HepG2 (cell line): Measurements from ENCODE around the gene DHRS1. TPM values are rescaled to one million over a fixed set of nuclear protein-coding genes. Genes with fewer than 3 reads are reported as not detected.

ENCODE experiments used
- ADNP ChIP-seq: sonication (generic); formaldehyde crosslinking; IDR thresholded peaks from 2 replicates; pipeline ENCODE4 v1.4.0; 2020; ENCODE audit warnings: missing genetic modification reagents
- CREB1 ChIP-seq, 2 experiments: fragments of 450-650 bp in 1 of 2; IDR thresholded peaks; 2 replicates each; pipeline ENCODE4 v1.6.1; 2016 to 2017; ENCODE audit warnings: control low read depth in 1 of 2, mild to moderate bottlenecking in 1 of 2, missing compliant biosample characterization in 1 of 2, missing genetic modification characterization in 1 of 2
- FIP1L1 ChIP-seq: fragments of 200-400 bp; formaldehyde crosslinking; IDR thresholded peaks from 2 replicates; pipeline ENCODE4 v1.6.1; 2018; ENCODE audit warnings: low read depth, mild to moderate bottlenecking, low read length, moderate library complexity, borderline replicate concordance; ENCODE audit not compliant: insufficient read depth
- HNRNPK ChIP-seq: fragments of 200-400 bp; formaldehyde crosslinking; IDR thresholded peaks from 2 replicates; pipeline ENCODE4 v1.6.1; 2018; ENCODE audit warnings: low read length, low read depth, moderate library complexity, mild to moderate bottlenecking; ENCODE audit not compliant: poor library complexity, severe bottlenecking
- HOXA9 ChIP-seq: sonication (generic); formaldehyde crosslinking; IDR thresholded peaks from 2 replicates; pipeline ENCODE4 v1.8.1; 2022; ENCODE audit warnings: missing genetic modification reagents, mild to moderate bottlenecking, moderate library complexity, borderline replicate concordance
- MAF1 ChIP-seq: sonication (generic); formaldehyde crosslinking; IDR thresholded peaks from 2 replicates; pipeline ENCODE4 v1.5.0; 2020; ENCODE audit warnings: missing genetic modification reagents, borderline replicate concordance
- MED1 ChIP-seq: sonication (generic); formaldehyde crosslinking; IDR thresholded peaks from 2 replicates; pipeline ENCODE4 v1.4.0; 2020; ENCODE audit warnings: missing genetic modification reagents
- MEF2D ChIP-seq: sonication (generic); formaldehyde crosslinking; IDR thresholded peaks from 2 replicates; pipeline ENCODE4 v1.5.1; 2020; ENCODE audit warnings: mild to moderate bottlenecking, missing genetic modification reagents
- MTF2 ChIP-seq: sonication (generic); formaldehyde crosslinking; IDR thresholded peaks from 2 replicates; pipeline ENCODE4 v1.5.0; 2020; ENCODE audit warnings: missing genetic modification reagents, borderline replicate concordance
- REPIN1 ChIP-seq: sonication (generic); formaldehyde crosslinking; IDR thresholded peaks from 2 replicates; pipeline ENCODE4 v1.8.0; 2022; ENCODE audit warnings: missing genetic modification reagents, low read depth, mild to moderate bottlenecking, borderline replicate concordance
- TCF12 ChIP-seq, 2 experiments: fragments of 450-650 bp in 1 of 2; sonication (generic) in 1 of 2; formaldehyde crosslinking in 1 of 2; IDR thresholded peaks; 2 replicates each; pipeline versions ENCODE4 v1.6.1 to v1.8.0; 2017 to 2022; ENCODE audit warnings: antibody characterized with exemption in 1 of 2, mild to moderate bottlenecking in 1 of 2, missing genetic modification reagents in 1 of 2, moderate library complexity in 1 of 2
- TSC22D2 ChIP-seq: sonication (generic); formaldehyde crosslinking; IDR thresholded peaks from 2 replicates; pipeline ENCODE4 v1.5.1; 2020; ENCODE audit warnings: missing genetic modification reagents, mild to moderate bottlenecking, borderline replicate concordance
- ZNF34 ChIP-seq: sonication (generic); formaldehyde crosslinking; IDR thresholded peaks from 2 replicates; pipeline ENCODE4 v1.4.0; 2020; ENCODE audit warnings: mild to moderate bottlenecking, missing genetic modification reagents, borderline replicate concordance
- ZNF550 ChIP-seq: sonication (generic); formaldehyde crosslinking; IDR thresholded peaks from 2 replicates; pipeline ENCODE4 v1.4.0; 2020; ENCODE audit warnings: mild to moderate bottlenecking, missing genetic modification reagents, borderline replicate concordance
- ZNF768 ChIP-seq: sonication (generic); formaldehyde crosslinking; IDR thresholded peaks from 2 replicates; pipeline ENCODE4 v1.4.0; 2020; ENCODE audit warnings: missing genetic modification reagents
- polyA plus RNA-seq, 8 experiments: library from polyadenylated mRNA; depleted of rRNA in 3 of 8; stranded (reverse) in 7 of 8; unstranded in 1 of 8; fragments of >200 nt; fragmentation: Illumina TruSeq in 4 of 8; extraction: Trizol in 4 of 8; gene quantifications; 2 replicates each; pipeline versions ENCODE4 v1.2.1 to v1.2.3, GENCODE V29; 2011 to 2016; ENCODE audit warnings: low read depth in 4 of 8, missing spikeins in 1 of 8, mixed read lengths in 1 of 8; ENCODE audit not compliant: insufficient read depth in 1 of 8
- total RNA-seq, 5 experiments: library from RNA; depleted of rRNA; stranded (reverse); fragments of >200 nt; fragmentation: Illumina TruSeq; extraction: Trizol; gene quantifications; 2 replicates each; pipeline ENCODE4 v1.2.3, GENCODE V29; 2016; ENCODE audit warnings: low read depth in 1 of 5
- TF ChIP-seq, protein P1 (sequence below): sonication (generic); formaldehyde crosslinking; IDR thresholded peaks from 2 replicates; pipeline ENCODE4 v1.5.0; 2020; ENCODE audit warnings: missing genetic modification reagents, mild to moderate bottlenecking, borderline replicate concordance
- TF ChIP-seq, protein P2 (sequence below): sonication (generic); formaldehyde crosslinking; IDR thresholded peaks from 2 replicates; pipeline ENCODE4 v1.5.0; 2020; ENCODE audit warnings: mild to moderate bottlenecking, missing genetic modification reagents
- TF ChIP-seq, protein P3 (sequence below): sonication (generic); formaldehyde crosslinking; IDR thresholded peaks from 2 replicates; pipeline ENCODE4 v1.5.1; 2020; ENCODE audit warnings: mild to moderate bottlenecking, missing genetic modification reagents, borderline replicate concordance
- TF ChIP-seq, protein P4 (sequence below): sonication (generic); formaldehyde crosslinking; IDR thresholded peaks from 2 replicates; pipeline ENCODE4 v1.4.0; 2020; ENCODE audit warnings: mild to moderate bottlenecking, missing genetic modification reagents
- TF ChIP-seq, protein P5 (sequence below): IDR thresholded peaks from 2 replicates; pipeline ENCODE4 v1.6.1; 2016

Gene DHRS1
- total and polyA plus RNA-seq, 2 of the 13 experiments (the other 11 are each of a cell fraction or from before 2014, with no cell fraction given), result 49.8 to 60.8 TPM

DNA sequence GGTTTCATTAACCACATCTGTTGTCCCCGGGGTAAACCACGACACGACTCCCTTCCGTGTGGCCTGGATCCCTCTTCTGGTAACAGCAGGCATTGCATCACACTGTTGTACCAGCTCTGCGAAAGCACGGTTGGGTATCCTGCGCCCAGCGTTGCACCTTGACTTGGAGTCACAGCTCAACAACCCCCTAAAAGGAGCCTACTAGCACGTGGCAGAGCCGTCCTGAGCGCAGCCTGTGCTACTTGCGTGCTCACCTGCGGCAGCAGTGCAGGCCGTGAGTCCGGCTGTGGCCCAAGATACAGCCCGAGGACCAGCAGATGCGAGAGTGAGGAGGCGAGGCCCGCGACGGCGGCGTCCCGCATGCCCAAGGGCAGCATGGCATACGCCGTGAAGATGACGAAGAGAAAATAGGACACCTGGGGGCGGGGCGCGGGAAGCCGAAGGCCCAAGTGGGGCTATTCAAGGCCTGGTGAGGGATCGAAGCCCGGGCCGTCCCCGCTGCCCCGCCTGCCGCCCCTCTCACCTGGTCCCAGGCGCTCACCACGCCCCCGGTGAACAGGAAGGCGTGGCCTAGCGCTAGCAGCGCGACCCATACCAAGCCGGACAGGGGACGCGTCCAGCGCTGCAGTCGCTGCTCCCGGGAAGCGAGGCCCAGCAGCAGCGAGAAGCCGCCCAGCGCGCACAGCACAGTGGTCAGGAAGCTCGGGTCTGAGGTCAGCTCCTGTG is 32.9 kb upstream of the DHRS1 start (continued):
- TF ChIP-seq, protein P1, sequence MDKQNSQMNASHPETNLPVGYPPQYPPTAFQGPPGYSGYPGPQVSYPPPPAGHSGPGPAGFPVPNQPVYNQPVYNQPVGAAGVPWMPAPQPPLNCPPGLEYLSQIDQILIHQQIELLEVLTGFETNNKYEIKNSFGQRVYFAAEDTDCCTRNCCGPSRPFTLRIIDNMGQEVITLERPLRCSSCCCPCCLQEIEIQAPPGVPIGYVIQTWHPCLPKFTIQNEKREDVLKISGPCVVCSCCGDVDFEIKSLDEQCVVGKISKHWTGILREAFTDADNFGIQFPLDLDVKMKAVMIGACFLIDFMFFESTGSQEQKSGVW (CRISPR knock-in tag), result no peak; the same call in 1 of the 2 replicates
- no peak for TF ChIP-seq MAF1 (CRISPR knock-in tag)
- TF ChIP-seq ZNF34 (CRISPR knock-in tag), result peak; percentile 100
- peak; percentile 100 for TF ChIP-seq MTF2 (CRISPR knock-in tag)
- TF ChIP-seq TCF12 (IDR thresholded peaks at IDR 0.05), result no peak
- TF ChIP-seq TCF12 (CRISPR knock-in tag; IDR thresholded peaks at IDR 0.05), result no peak; the same call in 1 of the 2 replicates
- no peak; the same call in 1 of the 2 replicates for TF ChIP-seq MED1 (CRISPR knock-in tag)
- TF ChIP-seq, protein P2, sequence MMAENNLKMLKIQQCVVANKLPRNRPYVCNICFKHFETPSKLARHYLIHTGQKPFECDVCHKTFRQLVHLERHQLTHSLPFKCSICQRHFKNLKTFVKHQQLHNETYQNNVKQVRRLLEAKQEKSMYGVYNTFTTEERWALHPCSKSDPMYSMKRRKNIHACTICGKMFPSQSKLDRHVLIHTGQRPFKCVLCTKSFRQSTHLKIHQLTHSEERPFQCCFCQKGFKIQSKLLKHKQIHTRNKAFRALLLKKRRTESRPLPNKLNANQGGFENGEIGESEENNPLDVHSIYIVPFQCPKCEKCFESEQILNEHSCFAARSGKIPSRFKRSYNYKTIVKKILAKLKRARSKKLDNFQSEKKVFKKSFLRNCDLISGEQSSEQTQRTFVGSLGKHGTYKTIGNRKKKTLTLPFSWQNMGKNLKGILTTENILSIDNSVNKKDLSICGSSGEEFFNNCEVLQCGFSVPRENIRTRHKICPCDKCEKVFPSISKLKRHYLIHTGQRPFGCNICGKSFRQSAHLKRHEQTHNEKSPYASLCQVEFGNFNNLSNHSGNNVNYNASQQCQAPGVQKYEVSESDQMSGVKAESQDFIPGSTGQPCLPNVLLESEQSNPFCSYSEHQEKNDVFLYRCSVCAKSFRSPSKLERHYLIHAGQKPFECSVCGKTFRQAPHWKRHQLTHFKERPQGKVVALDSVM (CRISPR knock-in tag), result no peak
- TF ChIP-seq, protein P3, sequence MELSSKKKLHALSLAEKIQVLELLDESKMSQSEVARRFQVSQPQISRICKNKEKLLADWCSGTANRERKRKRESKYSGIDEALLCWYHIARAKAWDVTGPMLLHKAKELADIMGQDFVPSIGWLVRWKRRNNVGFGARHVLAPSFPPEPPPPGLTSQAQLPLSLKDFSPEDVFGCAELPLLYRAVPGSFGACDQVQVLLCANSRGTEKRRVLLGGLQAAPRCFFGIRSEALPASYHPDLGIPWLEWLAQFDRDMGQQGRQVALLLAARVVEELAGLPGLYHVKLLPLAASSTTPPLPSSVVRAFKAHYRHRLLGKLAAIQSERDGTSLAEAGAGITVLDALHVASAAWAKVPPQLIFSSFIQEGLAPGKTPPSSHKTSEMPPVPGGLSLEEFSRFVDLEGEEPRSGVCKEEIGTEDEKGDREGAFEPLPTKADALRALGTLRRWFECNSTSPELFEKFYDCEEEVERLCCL (CRISPR knock-in tag), result no peak; the same call in 1 of the 2 replicates
- TF ChIP-seq, protein P4, sequence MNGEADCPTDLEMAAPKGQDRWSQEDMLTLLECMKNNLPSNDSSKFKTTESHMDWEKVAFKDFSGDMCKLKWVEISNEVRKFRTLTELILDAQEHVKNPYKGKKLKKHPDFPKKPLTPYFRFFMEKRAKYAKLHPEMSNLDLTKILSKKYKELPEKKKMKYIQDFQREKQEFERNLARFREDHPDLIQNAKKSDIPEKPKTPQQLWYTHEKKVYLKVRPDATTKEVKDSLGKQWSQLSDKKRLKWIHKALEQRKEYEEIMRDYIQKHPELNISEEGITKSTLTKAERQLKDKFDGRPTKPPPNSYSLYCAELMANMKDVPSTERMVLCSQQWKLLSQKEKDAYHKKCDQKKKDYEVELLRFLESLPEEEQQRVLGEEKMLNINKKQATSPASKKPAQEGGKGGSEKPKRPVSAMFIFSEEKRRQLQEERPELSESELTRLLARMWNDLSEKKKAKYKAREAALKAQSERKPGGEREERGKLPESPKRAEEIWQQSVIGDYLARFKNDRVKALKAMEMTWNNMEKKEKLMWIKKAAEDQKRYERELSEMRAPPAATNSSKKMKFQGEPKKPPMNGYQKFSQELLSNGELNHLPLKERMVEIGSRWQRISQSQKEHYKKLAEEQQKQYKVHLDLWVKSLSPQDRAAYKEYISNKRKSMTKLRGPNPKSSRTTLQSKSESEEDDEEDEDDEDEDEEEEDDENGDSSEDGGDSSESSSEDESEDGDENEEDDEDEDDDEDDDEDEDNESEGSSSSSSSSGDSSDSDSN (CRISPR knock-in tag), result peak; percentile 79
- peak; percentile 66; the same call in 1 of the 2 replicates for TF ChIP-seq ZNF550 (CRISPR knock-in tag)
- TF ChIP-seq HOXA9, result peak; percentile 97
- no peak for TF ChIP-seq HNRNPK
- no peak for TF ChIP-seq ADNP
- TF ChIP-seq FIP1L1, result no peak
- TF ChIP-seq ZNF768 (CRISPR knock-in tag), result peak; percentile 95
- peak; percentile 84 for TF ChIP-seq TSC22D2 (CRISPR knock-in tag)
- TF ChIP-seq, protein P5, sequence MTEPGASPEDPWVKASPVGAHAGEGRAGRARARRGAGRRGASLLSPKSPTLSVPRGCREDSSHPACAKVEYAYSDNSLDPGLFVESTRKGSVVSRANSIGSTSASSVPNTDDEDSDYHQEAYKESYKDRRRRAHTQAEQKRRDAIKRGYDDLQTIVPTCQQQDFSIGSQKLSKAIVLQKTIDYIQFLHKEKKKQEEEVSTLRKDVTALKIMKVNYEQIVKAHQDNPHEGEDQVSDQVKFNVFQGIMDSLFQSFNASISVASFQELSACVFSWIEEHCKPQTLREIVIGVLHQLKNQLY (CRISPR knock-in tag), result no peak
- peak; percentile 51; the same call in 1 of the 2 replicates for TF ChIP-seq CREB1 (IDR thresholded peaks at IDR 0.05)
- TF ChIP-seq CREB1 (CRISPR knock-in tag; IDR thresholded peaks at IDR 0.05), result no peak
- peak; percentile 87 for TF ChIP-seq REPIN1 (CRISPR knock-in tag)
- TF ChIP-seq MEF2D, result peak; percentile 88; the same call in 1 of the 2 replicates
